Endothelial cell of umbilical vein (primary cell): ENCODE measurements around the gene DNAH11. TPM values are rescaled to one million over a fixed set of nuclear protein-coding genes. Genes with fewer than 3 reads are reported as not detected.

ENCODE experiments used
- BruUV-seq: library from RNA; stranded (reverse); fragments of 400-500 nt; replicated peaks from 2 replicates; lab custom pipeline; 2021; lab: Mats Ljungman, UMichigan
- CTCF ChIA-PET: fragments of 300-600, 350-600 bp; sonication (Branson Sonifier 250); formaldehyde crosslinking; loops from one replicate; lab custom pipeline; 2021; ENCODE audit warnings: antibody characterized with exemption, inconsistent platforms; lab: Charles Lee
- POLR2A ChIA-PET: fragments of 300-600, 350-600 bp; sonication (Branson Sonifier 250); formaldehyde crosslinking; loops from one replicate; lab custom pipeline; 2021; ENCODE audit warnings: antibody characterized with exemption, inconsistent platforms; lab: Charles Lee
- DNase-seq: peaks from one replicate; pipeline ENCODE4 v3.0.0-alpha.2; 2011; ENCODE audit warnings: low read depth, low spot score
- FAIRE-seq: peaks from 2 replicates; lab custom pipeline; 2011; peaks lifted over from hg19 to GRCh38; lab: Jason Lieb, UNC
- H2AFZ ChIP-seq: 2 replicates; pipeline ENCODE4 v1.6.0; 2012; ENCODE audit warnings: low read depth, low read length, control low read depth, inconsistent platforms
- H3K27ac ChIP-seq: 2 replicates; pipeline ENCODE4 v1.5.1; 2011; ENCODE audit warnings: low read depth, mild to moderate bottlenecking, control low read depth, low read length, moderate library complexity; ENCODE audit not compliant: insufficient read depth
- H3K27me3 ChIP-seq, 2 experiments: 2 replicates each; pipeline versions ENCODE4 v1.6.0 to v1.6.1; 2011; ENCODE audit warnings: low read length in 2 of 2, mixed read lengths in 1 of 2; ENCODE audit not compliant: control insufficient read depth in 2 of 2, insufficient read depth in 2 of 2
- H3K36me3 ChIP-seq, 2 experiments: 2 replicates in 1 of 2; 3 replicates in 1 of 2; pipeline ENCODE4 v1.5.1; 2011; ENCODE audit warnings: low read length in 2 of 2, mild to moderate bottlenecking in 1 of 2, moderate library complexity in 1 of 2; ENCODE audit not compliant: control insufficient read depth in 2 of 2, insufficient read depth in 2 of 2; ENCODE audit errors: extremely low read depth in 1 of 2
- H3K4me1 ChIP-seq: 3 replicates; pipeline ENCODE4 v1.5.1; 2011; ENCODE audit warnings: mild to moderate bottlenecking, low read length; ENCODE audit not compliant: control insufficient read depth, insufficient read depth; ENCODE audit errors: extremely low read depth
- H3K4me2 ChIP-seq: 2 replicates; pipeline ENCODE4 v1.6.1; 2011; ENCODE audit warnings: low read length, control low read depth, mixed read lengths; ENCODE audit not compliant: insufficient read depth
- H3K4me3 ChIP-seq, 3 experiments: fragments of 200-600 bp in 1 of 3; sonication (generic), shearing (Covaris generic) in 1 of 3; replicated peaks in 1 of 3; 2 replicates each; pipeline ENCODE4 v1.5.1; 2011 to 2016; ENCODE audit warnings: control low read depth in 3 of 3, low read length in 3 of 3, mild to moderate bottlenecking in 2 of 3, inconsistent platforms in 1 of 3, low read depth in 1 of 3, moderate library complexity in 1 of 3; ENCODE audit not compliant: insufficient read depth in 1 of 3
- H3K79me2 ChIP-seq: 2 replicates; pipeline ENCODE4 v1.6.0; 2012; ENCODE audit warnings: low read length, inconsistent platforms; ENCODE audit not compliant: control insufficient read depth, insufficient read depth
- H3K9ac ChIP-seq: replicated peaks from 2 replicates; pipeline ENCODE3; 2011; ENCODE audit warnings: low read length, control low read depth; ENCODE audit not compliant: insufficient read depth; ENCODE audit errors: extremely low read depth
- H3K9me1 ChIP-seq: replicated peaks from 3 replicates; pipeline ENCODE4 v1.6.0; 2011; ENCODE audit warnings: mild to moderate bottlenecking, low read length; ENCODE audit not compliant: control insufficient read depth, insufficient read depth; ENCODE audit errors: extremely low read depth
- H3K9me3 ChIP-seq: replicated peaks from 2 replicates; pipeline ENCODE4 v1.5.1; 2012; ENCODE audit warnings: low read length, inconsistent platforms; ENCODE audit not compliant: control insufficient read depth, insufficient read depth
- H4K20me1 ChIP-seq: replicated peaks from 2 replicates; pipeline ENCODE3; 2011; ENCODE audit warnings: mild to moderate bottlenecking, low read length; ENCODE audit not compliant: control insufficient read depth, insufficient read depth; ENCODE audit errors: extremely low read depth
- EZH2 ChIP-seq: IDR thresholded peaks from 2 replicates; pipeline ENCODE4 v1.6.1; 2012; ENCODE audit warnings: borderline replicate concordance, low read depth, mild to moderate bottlenecking, moderate library complexity, low read length, inconsistent platforms; ENCODE audit not compliant: severe bottlenecking
- FOS ChIP-seq: IDR thresholded peaks from 2 replicates; pipeline ENCODE4 v1.6.1; 2011; ENCODE audit warnings: mild to moderate bottlenecking, low read length, moderate library complexity, borderline replicate concordance; ENCODE audit not compliant: insufficient read depth
- GATA2 ChIP-seq: IDR thresholded peaks from 2 replicates; pipeline ENCODE4 v1.7.0; 2011; ENCODE audit warnings: low read depth, mild to moderate bottlenecking, moderate library complexity, mixed read lengths, low read length; ENCODE audit not compliant: insufficient read length, insufficient read depth
- JUN ChIP-seq: IDR thresholded peaks from 2 replicates; pipeline ENCODE4 v1.6.1; 2011; ENCODE audit warnings: borderline replicate concordance, low read depth; ENCODE audit not compliant: insufficient read length, insufficient read depth
- MAX ChIP-seq: IDR thresholded peaks from 2 replicates; pipeline ENCODE4 v1.6.1; 2011; ENCODE audit not compliant: insufficient read depth, insufficient read length
- MYC ChIP-seq: IDR thresholded peaks from one replicate; pipeline ENCODE4 v1.6.1; 2011; ENCODE audit warnings: mild to moderate bottlenecking, low read depth, low read length
- POLR2A ChIP-seq: IDR thresholded peaks from 2 replicates; pipeline ENCODE4 v1.6.1; 2012; ENCODE audit warnings: low read depth, mild to moderate bottlenecking, control low read depth, low read length
- POLR2AphosphoS5 ChIP-seq: IDR thresholded peaks from 2 replicates; pipeline ENCODE4 v1.6.1; 2012; ENCODE audit warnings: low read depth, mild to moderate bottlenecking, control low read depth, low read length, moderate library complexity; ENCODE audit not compliant: insufficient read depth
- dilution Hi-C: fragments of 300-500 bp; cut with MboI; formaldehyde crosslinking; loops from one replicate; pipeline ENCODE4 v1.15.0; 2019; ENCODE audit warnings: low sequenced_read_pairs; ENCODE audit not compliant: extremely low pct_ligation_motif_present
- intact Hi-C: fragments of 100-400 bp; cut with micrococcal nuclease; formaldehyde crosslinking; loops from one replicate; pipeline ENCODE4 v1.10.0; 2022
- polyA plus RNA-seq, 4 experiments: library from polyadenylated mRNA; depleted of rRNA in 3 of 4; stranded (reverse) in 3 of 4; unstranded in 1 of 4; fragments of >200 nt; gene quantifications; 2 replicates each; pipeline versions ENCODE4 v1.2.1 to v1.2.3, GENCODE V29; 2011 to 2012; ENCODE audit warnings: missing spikeins in 1 of 4
- total RNA-seq: library from RNA; stranded (reverse); gene quantifications from 2 replicates; pipeline ENCODE4 v1.2.3, GENCODE V29; 2021

Gene DNAH11
- total and polyA plus RNA-seq, 2 donors (not counting 3 experiments of a cell fraction or from before 2014, with no cell fraction given) = 0.69 to 0.91 TPM

DNA sequence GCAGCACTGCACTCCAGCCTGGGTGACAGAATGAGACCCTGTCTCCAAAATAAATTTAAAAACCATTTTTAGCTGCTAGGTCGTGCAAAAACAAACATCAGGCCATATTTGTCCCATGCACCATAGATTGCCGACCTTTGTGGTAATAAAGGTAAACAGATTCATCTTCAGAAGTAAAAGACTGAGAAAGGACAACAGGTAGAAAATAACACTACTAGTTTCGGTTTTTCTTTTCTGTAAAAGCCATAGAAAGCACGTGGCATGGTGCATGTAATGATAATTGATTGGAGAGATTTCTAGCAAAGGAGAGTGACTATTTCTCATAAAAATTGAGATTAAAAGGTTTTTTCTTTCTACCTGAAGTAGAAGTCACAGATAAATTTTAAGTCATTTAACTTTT lies 93.9 kb downstream of the DNAH11 start:
- Histone ChIP-seq H3K9ac (no peak overlapping the region), H3K4me2 (no peak overlapping the region), H2AFZ (no peak overlapping the region), H3K4me1 (no peaks in the 10 kb centered on the region), H3K36me3 (no peaks in the 10 kb centered on the region), H3K9me3 (no peaks in the 10 kb centered on the region), H4K20me1 (no peaks in the 10 kb centered on the region), H3K9me1 (no peaks in the 10 kb centered on the region), H3K79me2 (no peaks in the 10 kb centered on the region), H3K27me3 (peaks cover 5% of the 10 kb centered on the region in 2 experiments), H3K4me3 (no peak overlapping the region), H3K27ac (no peak overlapping the region)
- ChIA-PET POLR2A (no interaction called here), CTCF (no interaction called here)
- FAIRE-seq = no peak
- no TSS peak for BruUV-seq
- no peak for TF ChIP-seq FOS
- no peak for TF ChIP-seq POLR2A
- no peak for TF ChIP-seq MYC
- no peak for TF ChIP-seq MAX
- no peak for TF ChIP-seq EZH2
- TF ChIP-seq JUN = no peak
- no peak for TF ChIP-seq GATA2
- no peak for TF ChIP-seq POLR2AphosphoS5
- intact Hi-C loops (no loop called here), dilution Hi-C loops (no loop called here)
- no peak for DNase-seq
